Measurements from ENCODE around the gene TNNC1.

The TNNC1 gene

GRCh38 chr3:52441772-52442332 is 12.0 kb downstream of the TNNC1 start:
- DNase-seq = no peak

GRCh38 chr3:52441091-52441771 is 12.6 kb downstream of the TNNC1 start:
- DNase-seq = no peak

- no peak for DNase-seq
Observed at GRCh38 chr3:52440671-52441070, 13.2 kb downstream of the TNNC1 start.

- no peak for DNase-seq
Observed at GRCh38 chr3:52440249-52440551, 13.6 kb downstream of the TNNC1 start.

- DNase-seq = no peak
Observed at GRCh38 chr3:52439426-52440248, 14.2 kb downstream of the TNNC1 start.

- DNase-seq = no peak
Observed at GRCh38 chr3:52438579-52439425, 15.0 kb downstream of the TNNC1 start.

- DNase-seq = no peak
Observed at GRCh38 chr3:52438104-52438376, 15.8 kb downstream of the TNNC1 start.

- no peak for DNase-seq
Observed at GRCh38 chr3:52437326-52438103, 16.3 kb downstream of the TNNC1 start.

- no peak for DNase-seq
Observed at GRCh38 chr3:52436500-52437149, 17.2 kb downstream of the TNNC1 start.

- DNase-seq = no peak
Observed at GRCh38 chr3:52435246-52436101, 18.4 kb downstream of the TNNC1 start.

GRCh38 chr3:52434491-52435115 is 19.2 kb downstream of the TNNC1 start:
- no peak for DNase-seq

- no peak for DNase-seq
Observed at GRCh38 chr3:52433996-52434479, 19.8 kb downstream of the TNNC1 start.

- no peak for DNase-seq
Observed at GRCh38 chr3:52433328-52433995, 20.4 kb downstream of the TNNC1 start.

GRCh38 chr3:52432691-52433141 is 21.1 kb downstream of the TNNC1 start:
- no peak for DNase-seq

GRCh38 chr3:52432225-52432624 is 21.6 kb downstream of the TNNC1 start:
- no peak for DNase-seq

- DNase-seq = no peak
Observed at GRCh38 chr3:52431459-52432223, 22.2 kb downstream of the TNNC1 start.

- no peak for DNase-seq
Observed at GRCh38 chr3:52430416-52430810, 23.4 kb downstream of the TNNC1 start.

- DNase-seq = no peak
Observed at GRCh38 chr3:52429779-52430415, 23.9 kb downstream of the TNNC1 start.

GRCh38 chr3:52429031-52429430 is 24.8 kb downstream of the TNNC1 start:
- no peak for DNase-seq
